Stimulated activated CD8-positive, alpha-beta memory T cell treated with anti-CD3 and anti-CD28 coated beads, Interleukin-7, amount 100 ng/mL, for 24 hours (primary cell): Measurements from ENCODE around the gene SCLT1.
"Not testable (repeated sequence)": the region's sequence is repeated elsewhere in the genome, so short reads cannot be mapped to it uniquely, and the experiment has no call there.

ENCODE experiments used
- DNase-seq: peaks from one replicate; pipeline ENCODE4 v3.0.0-alpha.2; 2020; ENCODE audit warnings: low read depth

Gene SCLT1

DNA sequence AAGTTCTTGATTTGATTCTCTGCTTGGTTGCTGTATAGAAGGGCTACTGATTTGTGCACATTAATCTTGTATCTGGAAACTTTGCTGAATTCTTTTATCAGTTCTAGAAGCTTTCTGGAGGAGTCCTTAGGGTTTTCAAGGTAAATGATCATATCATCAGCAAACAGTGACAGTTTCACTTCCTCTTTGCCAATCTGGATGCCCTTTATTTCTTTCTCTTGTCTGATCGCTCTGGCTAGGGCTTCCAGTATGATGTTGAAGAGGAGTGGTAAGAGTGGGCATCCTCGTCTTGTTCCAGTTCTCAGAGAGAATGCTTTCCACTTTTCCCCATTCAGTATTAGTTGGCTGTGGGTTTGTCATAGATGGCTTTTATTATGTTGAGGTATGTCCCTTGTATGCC lies 23.8 kb downstream of the SCLT1 start:
- not testable (repeated sequence) for DNase-seq

GRCh38 chr4:129064717-129065116 lies 28.6 kb downstream of the SCLT1 start:
- no peak for DNase-seq

DNA sequence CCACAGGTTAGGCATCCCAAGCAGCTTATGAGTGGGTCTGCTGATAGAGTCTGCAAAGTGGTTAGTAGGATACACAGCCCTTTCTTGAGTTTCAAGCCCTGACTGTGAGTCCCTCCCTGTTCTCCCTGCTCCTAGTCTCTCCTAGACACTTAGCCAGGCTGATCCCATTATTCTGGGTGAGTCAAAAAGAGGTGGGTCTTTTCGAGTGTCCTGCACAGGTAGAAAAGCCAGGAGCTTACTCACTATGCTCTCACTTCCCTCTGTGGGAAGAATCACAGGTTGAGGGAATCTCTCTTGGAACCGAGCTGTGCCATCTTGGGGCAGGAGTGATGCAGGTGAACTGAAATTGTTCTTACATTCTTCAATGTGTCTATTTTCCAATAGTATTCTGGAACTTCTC lies 29.7 kb downstream of the SCLT1 start:
- no peak for DNase-seq

- DNase-seq, result no peak
These were observed 30.8 kb downstream of the SCLT1 start for GRCh38 chr4:129062580-129062979.

DNA sequence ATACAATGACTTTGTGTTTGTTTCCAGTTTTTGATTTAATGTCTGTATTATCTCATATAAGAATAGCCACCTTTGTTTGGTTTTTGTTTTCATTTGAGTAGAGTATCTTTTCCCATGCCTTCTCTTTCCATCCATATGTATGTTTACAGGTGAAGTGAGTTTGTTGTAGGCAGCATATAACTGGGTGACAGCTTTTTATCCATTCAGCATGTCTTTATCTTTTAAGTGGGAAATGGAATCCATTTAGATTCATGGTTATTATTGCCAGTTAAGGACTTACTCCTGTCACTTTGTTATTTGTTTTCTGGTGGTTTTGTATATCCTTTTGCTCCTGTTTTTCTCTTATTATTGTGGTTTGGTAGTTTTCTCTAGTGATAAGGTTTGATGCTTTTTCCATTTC lies 34.3 kb downstream of the SCLT1 start:
- no peak for DNase-seq

DNA sequence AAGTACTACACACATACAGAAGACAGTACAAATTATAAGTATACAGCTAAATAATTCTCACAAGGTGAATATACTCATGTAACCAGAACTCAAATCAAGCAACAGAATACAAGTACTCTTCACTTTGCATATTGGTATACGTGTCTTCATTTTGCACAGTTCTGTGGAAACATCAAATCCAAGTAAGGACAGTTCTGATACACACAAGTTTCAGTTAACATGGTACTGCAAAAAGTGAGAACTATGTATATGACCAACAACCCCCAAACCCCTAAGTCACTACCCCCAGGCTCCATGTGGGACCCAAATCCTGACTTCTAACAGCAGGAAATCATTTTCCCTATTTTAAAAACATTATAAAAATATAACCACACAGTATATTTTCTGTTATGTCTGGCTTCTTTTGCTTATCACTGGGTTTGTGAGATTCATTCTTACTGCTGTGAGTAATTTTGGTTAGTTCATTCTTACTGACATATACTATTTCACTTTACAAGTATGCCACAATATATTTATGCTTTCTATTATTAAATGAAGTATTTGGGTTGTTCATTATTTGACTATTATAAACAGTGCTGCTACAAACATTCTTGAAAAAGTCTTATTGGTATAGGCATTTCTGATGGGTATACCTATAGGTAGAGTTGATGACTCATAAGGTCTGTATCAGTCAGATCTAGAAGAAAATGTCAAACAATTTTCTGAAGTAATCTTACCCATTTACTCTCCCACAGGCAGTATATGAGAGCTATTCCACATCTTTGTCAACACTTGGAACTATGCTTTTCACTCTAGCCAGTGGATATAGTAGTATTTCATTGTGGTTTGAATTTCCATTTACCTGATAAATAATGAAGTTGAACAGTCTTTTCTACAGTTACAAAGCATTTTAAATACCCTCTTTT lies 47.0 kb downstream of the SCLT1 start:
- DNase-seq, result no peak

DNA sequence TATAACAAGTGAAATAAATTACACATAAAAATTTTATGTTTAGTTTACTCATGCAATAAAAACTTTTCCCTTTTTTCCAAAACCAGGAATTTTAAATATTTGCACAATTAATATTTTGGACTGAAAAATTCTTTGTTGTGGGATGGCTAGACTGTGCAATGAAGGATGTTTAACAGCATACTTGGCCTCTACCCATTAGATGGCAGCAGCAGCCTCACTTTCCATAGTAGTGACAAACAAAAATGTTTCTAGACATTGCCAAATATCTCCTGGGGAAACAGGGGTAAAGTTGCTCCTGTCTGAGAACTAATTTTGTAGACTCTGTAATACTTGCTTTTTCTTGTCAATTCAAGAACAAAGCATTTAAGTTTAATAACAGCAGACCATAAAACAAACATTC lies 49.8 kb downstream of the SCLT1 start:
- no peak for DNase-seq

DNA sequence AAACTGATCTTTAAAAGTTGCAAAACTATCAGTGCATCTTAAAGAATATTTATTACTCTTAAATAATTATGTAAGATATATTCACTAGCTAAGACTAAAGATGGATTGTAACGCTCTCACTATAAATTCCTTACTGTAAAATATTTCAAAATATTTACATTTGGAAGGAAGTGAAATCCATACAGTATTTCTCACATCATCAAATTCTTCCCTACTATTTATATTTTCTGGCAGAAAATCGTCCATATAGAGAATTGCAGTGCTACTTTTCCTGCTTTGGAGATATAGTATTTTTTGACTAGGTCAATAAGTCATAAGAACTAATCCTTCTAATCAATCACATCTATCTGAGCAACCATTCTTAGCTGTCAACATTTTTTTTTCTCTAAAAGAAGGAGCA lies 52.9 kb downstream of the SCLT1 start:
- no peak for DNase-seq

DNA sequence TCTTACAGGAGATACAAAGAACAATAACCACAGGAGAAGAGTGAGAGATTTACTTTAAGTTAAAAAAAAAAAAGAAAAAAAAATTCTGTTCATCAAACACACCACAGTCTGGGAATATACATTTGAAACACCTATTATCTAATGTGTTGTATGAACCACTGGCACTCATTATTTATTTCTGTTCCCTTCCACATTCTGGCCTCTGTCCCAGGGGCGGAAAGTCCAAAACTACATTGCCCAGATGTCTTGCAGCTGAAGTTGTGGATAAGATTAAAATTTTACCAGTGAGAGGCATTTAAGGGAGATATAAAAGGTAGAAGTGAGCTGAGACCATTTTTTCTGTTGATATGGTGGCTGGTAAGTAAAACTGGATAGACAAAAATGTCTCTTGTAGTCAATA lies 56.2 kb downstream of the SCLT1 start:
- DNase-seq, result no peak

DNA sequence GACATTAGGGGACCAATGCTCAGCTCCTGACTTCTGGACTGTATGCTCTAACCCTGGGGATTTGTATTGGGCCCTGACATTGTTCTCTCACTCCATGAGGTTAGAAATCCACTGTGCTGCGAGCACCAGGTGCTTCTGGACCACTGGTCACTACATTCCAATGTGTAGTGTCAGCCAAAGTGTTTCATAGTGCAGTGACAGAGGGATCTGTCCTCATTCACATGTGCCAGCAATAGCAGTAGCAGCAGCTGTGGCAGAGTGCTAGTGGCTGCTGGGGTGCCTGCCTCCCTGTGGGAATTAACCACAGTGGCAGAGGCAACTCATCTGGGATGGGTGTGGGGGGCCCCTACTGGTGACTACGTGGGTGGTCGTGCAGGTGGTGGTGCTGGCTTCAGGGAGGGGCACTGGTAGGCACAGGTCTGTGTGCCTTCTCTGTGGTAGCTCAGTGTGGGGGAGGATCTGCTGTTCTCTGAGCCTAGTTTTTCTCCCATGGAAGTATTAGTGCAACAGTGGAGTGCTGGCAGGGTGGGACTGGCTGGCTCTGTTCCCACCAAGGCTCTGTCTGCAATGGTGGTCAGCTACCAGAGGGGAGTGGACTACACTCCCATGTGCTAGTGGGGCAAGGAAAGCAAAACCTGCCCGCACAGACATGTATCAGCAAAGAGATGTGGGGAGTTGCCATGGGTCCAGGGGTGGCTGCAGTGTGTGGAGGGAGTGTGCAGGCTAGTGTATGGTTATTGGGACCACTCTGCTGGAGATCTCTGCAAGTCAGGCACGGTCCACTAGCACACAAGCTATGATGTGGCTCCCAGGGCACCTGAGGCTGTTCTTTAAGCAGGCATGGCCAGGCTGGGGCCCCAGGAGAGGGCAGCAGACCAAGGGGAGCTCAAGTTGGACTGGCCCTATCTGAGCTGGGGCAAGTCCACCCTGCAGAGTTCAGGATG lies 78.5 kb downstream of the SCLT1 start:
- DNase-seq, result no peak

DNA sequence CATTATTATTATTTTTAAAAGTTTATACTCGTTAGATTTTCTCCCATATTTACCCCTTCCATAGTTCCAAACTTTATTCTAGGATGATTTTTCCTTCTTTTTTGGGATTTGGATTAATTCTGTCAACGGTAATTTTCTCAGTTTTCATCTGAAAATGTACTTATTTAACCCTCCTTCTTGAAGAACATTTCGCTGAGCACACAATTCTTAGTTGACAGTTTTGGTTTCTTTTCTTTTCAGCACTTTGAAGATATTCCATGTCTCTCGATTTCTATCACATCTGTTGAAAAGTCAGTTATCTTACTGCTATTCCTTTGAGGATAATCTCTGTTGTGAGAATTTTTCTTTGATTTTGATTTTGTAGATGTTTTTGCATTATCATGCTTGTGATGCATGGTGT lies 85.2 kb downstream of the SCLT1 start:
- DNase-seq, result no peak

- DNase-seq, result no peak
These were observed 106.4 kb downstream of the SCLT1 start for GRCh38 chr4:128986908-128987307.

DNA sequence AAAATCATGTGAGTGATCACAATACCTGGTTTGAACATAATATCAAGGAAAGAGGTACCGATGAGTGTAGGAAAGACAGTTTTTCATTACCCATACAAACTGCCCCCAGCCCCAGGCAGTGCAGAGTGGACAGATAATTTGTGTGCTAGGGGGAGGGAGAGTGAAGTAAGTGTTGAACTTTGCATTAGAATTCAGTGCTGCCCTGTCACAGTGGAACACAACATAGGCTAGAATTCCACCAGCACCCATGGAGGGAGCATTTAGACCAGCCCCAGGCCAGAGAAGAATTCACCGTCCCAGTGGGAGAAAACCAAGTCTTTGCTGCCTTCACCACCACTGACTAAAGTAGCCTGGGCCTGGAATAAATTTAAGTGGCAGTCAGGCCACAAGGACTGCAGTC lies 107.3 kb downstream of the SCLT1 start:
- no peak for DNase-seq

DNA sequence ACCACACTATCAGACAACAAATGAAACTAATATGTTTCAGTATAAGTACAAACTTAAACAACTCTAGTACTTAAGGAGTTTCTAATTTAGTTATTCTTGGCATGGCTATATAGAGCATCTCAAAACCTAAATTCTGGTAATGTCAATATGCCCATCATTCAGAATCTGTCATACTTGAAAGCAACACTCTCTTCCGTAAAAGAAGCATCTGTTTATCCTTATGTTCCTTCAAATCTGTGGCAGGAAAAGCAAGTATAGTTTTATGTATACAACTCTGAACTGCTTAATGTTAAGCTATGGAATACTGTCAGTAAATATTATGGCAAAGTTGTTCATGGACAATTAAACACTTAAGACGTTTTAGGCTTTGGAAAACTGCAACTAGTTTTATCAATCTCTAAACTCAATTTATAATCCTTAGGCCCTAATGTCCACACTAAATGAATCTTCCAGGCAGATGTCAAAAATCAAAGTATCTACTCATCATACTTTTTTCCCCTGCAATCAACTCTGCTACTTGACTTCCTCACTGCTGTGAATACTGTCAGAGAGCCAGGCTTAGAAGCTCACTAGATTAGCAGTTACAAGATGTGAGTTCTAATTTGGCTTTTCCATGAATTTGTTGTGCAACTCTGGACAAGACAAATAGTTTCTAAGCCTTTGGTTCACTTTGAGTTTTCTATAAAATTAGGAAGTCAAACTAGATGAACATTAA lies 109.4 kb downstream of the SCLT1 start:
- no peak for DNase-seq

GRCh38 chr4:128981377-128981776 lies 112.0 kb downstream of the SCLT1 start:
- DNase-seq, result no peak

DNA sequence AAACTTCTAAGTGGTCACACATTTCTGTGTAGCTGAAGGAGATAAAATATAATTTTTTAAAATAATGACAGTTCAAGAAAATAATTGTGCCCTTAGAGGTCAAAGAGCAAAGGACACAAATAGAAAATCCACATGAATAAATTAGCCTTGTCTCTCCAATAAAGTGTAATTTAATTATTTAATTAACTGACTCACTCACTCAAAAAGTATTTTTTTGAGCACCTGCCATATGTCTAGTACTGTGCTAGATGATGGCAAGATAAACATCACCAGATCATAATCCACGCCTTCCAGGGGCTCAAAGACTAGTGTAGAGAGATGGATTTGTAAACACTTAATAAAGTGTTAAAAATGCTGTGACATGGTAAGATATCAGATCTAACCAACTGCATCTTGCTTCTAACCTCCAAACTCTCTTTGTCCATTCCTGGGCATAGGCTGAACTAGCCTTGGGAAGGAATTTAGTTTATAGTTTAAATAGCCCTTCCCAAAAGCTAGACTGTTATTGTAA lies 112.5 kb downstream of the SCLT1 start:
- DNase-seq, result no peak

GRCh38 chr4:128979934-128980333 lies 113.4 kb downstream of the SCLT1 start:
- DNase-seq, result no peak

- DNase-seq, result no peak
These were observed 114.4 kb downstream of the SCLT1 start for GRCh38 chr4:128978985-128979384.

- no peak for DNase-seq
These were observed 119.2 kb downstream of the SCLT1 start for GRCh38 chr4:128974136-128974581.

DNA sequence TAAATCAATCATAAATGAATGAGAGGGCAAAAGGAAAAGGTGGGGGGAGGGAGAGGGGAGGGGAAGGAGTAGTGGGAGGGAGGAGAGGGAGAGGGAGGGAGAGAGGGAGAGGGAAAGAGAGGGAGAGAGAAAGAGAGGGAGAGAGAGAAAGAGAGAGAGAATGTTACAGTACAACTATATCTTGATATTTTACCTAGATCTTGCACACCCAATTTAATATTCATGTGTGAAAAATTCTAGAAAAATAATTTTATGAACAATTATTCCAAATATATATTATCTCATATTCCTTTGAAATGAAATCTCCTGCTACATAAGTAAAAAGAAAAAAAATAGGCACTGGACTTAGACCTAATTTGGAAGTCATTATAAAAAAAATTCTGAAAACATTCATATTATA lies 120.0 kb downstream of the SCLT1 start:
- no peak for DNase-seq

GRCh38 chr4:128961405-128961804 lies 131.9 kb downstream of the SCLT1 start:
- DNase-seq, result no peak

GRCh38 chr4:128958194-128958593 lies 135.1 kb downstream of the SCLT1 start:
- no peak for DNase-seq
